Hepatocyte (in vitro differentiated cells): Measurements from ENCODE around the gene MAP2K7.

Source experiments
- CTCF ChIP-seq: fragments of 200-600 bp; sonication (generic); IDR thresholded peaks from 2 replicates; pipeline ENCODE4 v1.5.1; 2016; ENCODE audit warnings: antibody characterized with exemption, mild to moderate bottlenecking; ENCODE audit not compliant: poor library complexity
- EZH2 ChIP-seq: fragments of 200-600 bp; sonication (generic); IDR thresholded peaks from 2 replicates; pipeline ENCODE4 v1.6.1; 2016; ENCODE audit warnings: antibody characterized with exemption, mild to moderate bottlenecking, borderline replicate concordance

DNA sequence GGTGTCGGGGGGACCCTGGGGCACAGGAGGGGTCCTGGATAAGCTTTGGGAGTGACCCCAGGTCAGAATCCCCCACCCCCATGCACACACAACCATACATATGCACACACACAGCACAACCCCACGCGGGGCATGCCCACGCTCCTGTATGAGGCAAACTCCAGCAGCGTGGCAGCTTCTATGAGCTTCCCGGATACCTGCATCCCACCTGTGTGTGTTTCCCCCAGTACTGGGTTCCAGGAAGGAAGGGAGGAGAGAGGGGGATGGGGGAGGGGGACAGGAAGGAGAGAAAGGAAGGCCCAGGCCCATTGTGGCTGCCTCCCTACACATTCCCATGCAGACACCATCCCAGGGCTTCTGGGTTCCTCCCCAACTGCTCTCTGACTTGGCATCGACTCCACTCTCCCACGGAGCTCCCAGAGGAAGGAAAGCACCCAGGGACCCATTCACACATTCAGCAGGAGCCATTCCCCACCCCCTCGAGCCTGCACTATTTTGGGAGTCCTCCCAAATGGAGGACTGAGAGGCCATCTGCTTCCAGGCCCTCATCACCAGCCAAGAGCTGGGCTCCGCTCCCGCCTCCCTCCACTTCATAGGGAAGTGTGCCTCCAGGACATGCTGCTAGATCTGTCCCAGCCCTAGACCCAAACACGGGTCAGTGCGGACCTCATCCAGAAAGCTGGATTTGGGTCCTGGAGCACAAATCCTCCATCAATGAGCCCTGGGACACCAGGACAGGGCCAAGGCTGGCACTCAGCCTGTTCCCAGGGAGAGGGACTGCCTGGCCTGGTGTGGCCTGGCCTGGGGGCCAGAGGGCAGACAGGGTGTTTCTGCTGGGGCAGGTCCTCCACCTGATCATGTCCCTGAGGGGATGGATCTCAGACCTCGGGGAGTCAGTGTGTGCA is 42.7 kb upstream of the MAP2K7 start:
- TF ChIP-seq CTCF (no peak), EZH2 (no peak)
